ENCODE results near the gene ROS1.
"Not testable (repeated sequence)": the region's sequence is repeated elsewhere in the genome, so short reads cannot be mapped to it uniquely, and the experiment has no call there.

The ROS1 gene

GRCh38 chr6:117375446-117375845 lies 50.3 kb downstream of the ROS1 start:
- no peak for DNase-seq

GRCh38 chr6:117373211-117373813 lies 52.4 kb downstream of the ROS1 start:
- DNase-seq, result no peak

GRCh38 chr6:117372289-117372688 lies 53.5 kb downstream of the ROS1 start:
- DNase-seq, result not testable (repeated sequence)

GRCh38 chr6:117371492-117371891 lies 54.2 kb downstream of the ROS1 start:
- no peak for DNase-seq

GRCh38 chr6:117359581-117359980 lies 66.2 kb downstream of the ROS1 start:
- no peak for DNase-seq

- DNase-seq, result no peak
These were observed 71.1 kb downstream of the ROS1 start for GRCh38 chr6:117354671-117355070.

- DNase-seq, result no peak
These were observed 73.2 kb downstream of the ROS1 start for GRCh38 chr6:117352466-117353081.

GRCh38 chr6:117351521-117351920 lies 74.2 kb downstream of the ROS1 start:
- DNase-seq, result no peak

GRCh38 chr6:117346142-117346930 lies 79.4 kb downstream of the ROS1 start:
- DNase-seq, result no peak

- DNase-seq, result no peak
These were observed 80.5 kb downstream of the ROS1 start for GRCh38 chr6:117345292-117345610.

GRCh38 chr6:117344444-117345291 lies 81.1 kb downstream of the ROS1 start:
- DNase-seq, result no peak

GRCh38 chr6:117338567-117338966 lies 87.2 kb downstream of the ROS1 start:
- DNase-seq, result no peak

- no peak for DNase-seq
These were observed 95.8 kb downstream of the ROS1 start for GRCh38 chr6:117329926-117330325.

GRCh38 chr6:117328500-117328899 lies 97.2 kb downstream of the ROS1 start:
- no peak for DNase-seq

GRCh38 chr6:117328005-117328389 lies 97.7 kb downstream of the ROS1 start:
- DNase-seq, result no peak

GRCh38 chr6:117327149-117328004 lies 98.4 kb downstream of the ROS1 start:
- no peak for DNase-seq

GRCh38 chr6:117326396-117326795 lies 99.3 kb downstream of the ROS1 start:
- no peak for DNase-seq

GRCh38 chr6:117317261-117317660 lies 108.5 kb downstream of the ROS1 start:
- DNase-seq, result no peak

- no peak for DNase-seq
These were observed 114.0 kb downstream of the ROS1 start for GRCh38 chr6:117311726-117312125.

- DNase-seq, result no peak
These were observed 114.4 kb downstream of the ROS1 start for GRCh38 chr6:117311310-117311709.

GRCh38 chr6:117309611-117310010 lies 116.1 kb downstream of the ROS1 start:
- DNase-seq, result no peak

GRCh38 chr6:117309069-117309468 lies 116.7 kb downstream of the ROS1 start:
- DNase-seq, result no peak

Measured in activated naive CD4-positive, alpha-beta T cell (primary cell).